DLD1 (cell line): Measurements from ENCODE around the gene KRTAP12-1.
"Not testable (repeated sequence)": the region's sequence is repeated elsewhere in the genome, so short reads cannot be mapped to it uniquely, and the experiment has no call there.

Experiments
- in situ Hi-C: cut with HindIII; loops from 2 replicates; pipeline ENCODE4 v1.10.0; 2017; ENCODE audit warnings: low sequenced_read_pairs

The KRTAP12-1 gene

GRCh38 chr21:44699502-44700001, 17.6 kb upstream of the KRTAP12-1 start:
- in situ Hi-C loops, result no loop called here

GRCh38 chr21:44697811-44698734, 16.1 kb upstream of the KRTAP12-1 start:
- in situ Hi-C loops, result no loop called here

- in situ Hi-C loops, result not testable (repeated sequence)
Observed at GRCh38 chr21:44697172-44697810, 15.3 kb upstream of the KRTAP12-1 start, which contains the start of gene KRTAP10-12. Gene KRTAP10-12 (plus strand): TSS chr21:44697172. CDS start chr21:44697202, 30 bp downstream.

- in situ Hi-C loops, result no loop called here
Observed at GRCh38 chr21:44696572-44696971, 14.6 kb upstream of the KRTAP12-1 start.

- in situ Hi-C loops, result no loop called here
Observed at GRCh38 chr21:44695641-44696040, 13.7 kb upstream of the KRTAP12-1 start.

- in situ Hi-C loops, result no loop called here
Observed at GRCh38 chr21:44695184-44695583, 13.2 kb upstream of the KRTAP12-1 start.

GRCh38 chr21:44694776-44695175, 12.8 kb upstream of the KRTAP12-1 start:
- in situ Hi-C loops, result no loop called here

- in situ Hi-C loops, result no loop called here
Observed at GRCh38 chr21:44692798-44693512, 11.0 kb upstream of the KRTAP12-1 start.

GRCh38 chr21:44691686-44692085, 9.7 kb upstream of the KRTAP12-1 start:
- in situ Hi-C loops, result no loop called here

- in situ Hi-C loops, result not testable (repeated sequence)
Observed at GRCh38 chr21:44689740-44690139, 7.8 kb upstream of the KRTAP12-1 start.

- in situ Hi-C loops, result no loop called here
Observed at GRCh38 chr21:44687671-44688070, 5.7 kb upstream of the KRTAP12-1 start.

- in situ Hi-C loops, result no loop called here
Observed at GRCh38 chr21:44686843-44687561, 5.0 kb upstream of the KRTAP12-1 start.

- in situ Hi-C loops, result no loop called here
Observed at GRCh38 chr21:44686000-44686781, 4.2 kb upstream of the KRTAP12-1 start.

- in situ Hi-C loops, result not testable (repeated sequence)
Observed at GRCh38 chr21:44685050-44685449, 3.1 kb upstream of the KRTAP12-1 start.

- in situ Hi-C loops, result no loop called here
Observed at GRCh38 chr21:44684483-44684882, 2.5 kb upstream of the KRTAP12-1 start.

GRCh38 chr21:44684077-44684476, 2.1 kb upstream of the KRTAP12-1 start:
- in situ Hi-C loops, result no loop called here

GRCh38 chr21:44682580-44683151, 703 bp upstream of the KRTAP12-1 start:
- in situ Hi-C loops, result no loop called here

GRCh38 chr21:44681152-44681551, 811 bp downstream of the KRTAP12-1 start:
- in situ Hi-C loops, result no loop called here

- in situ Hi-C loops, result no loop called here
Observed at GRCh38 chr21:44677881-44678280, 4.1 kb downstream of the KRTAP12-1 start.
